H1 (cell line): ENCODE results near the gene COLEC12. TPM values are rescaled to one million over a fixed set of nuclear protein-coding genes. Genes with fewer than 3 reads are reported as not detected.

ENCODE experiments used
- CTCF ChIA-PET: fragments of 300-600 bp; sonication (Branson Sonifier 250); formaldehyde crosslinking; loops from one replicate; lab custom pipeline; 2021; ENCODE audit not compliant: partially characterized antibody; lab: Charles Lee
- POLR2A ChIA-PET: fragments of 300-600 bp; sonication (Branson Sonifier 250); formaldehyde crosslinking; loops from one replicate; lab custom pipeline; 2021; ENCODE audit warnings: inconsistent platforms; ENCODE audit not compliant: partially characterized antibody; lab: Charles Lee
- DNase-seq, 2 experiments: peaks; one replicate each; pipeline versions ENCODE4 v3.0.0 to v3.0.0-alpha.2; 2010 to 2022; ENCODE audit warnings: low spot score in 2 of 2, low read depth in 1 of 2, mixed read lengths in 1 of 2
- FAIRE-seq: peaks from 2 replicates; lab custom pipeline; 2011; peaks lifted over from hg19 to GRCh38; lab: Jason Lieb, UNC
- H2AFZ ChIP-seq: 2 replicates; pipeline ENCODE4 v1.8.1; 2012; ENCODE audit warnings: low read length, inconsistent platforms
- H2AK5ac ChIP-seq: 2 replicates; pipeline ENCODE4 v1.6.1; 2013; ENCODE audit warnings: low read depth, low read length
- H2BK120ac ChIP-seq: replicated peaks from 2 replicates; pipeline ENCODE3; 2013; ENCODE audit warnings: low read depth, low read length, inconsistent platforms
- H2BK12ac ChIP-seq: 2 replicates; pipeline ENCODE4 v1.6.1; 2013; ENCODE audit warnings: low read depth, low read length
- H2BK15ac ChIP-seq: 2 replicates; pipeline ENCODE4 v1.6.1; 2013; ENCODE audit warnings: low read length
- H2BK20ac ChIP-seq: 2 replicates; pipeline ENCODE4 v1.6.1; 2013; ENCODE audit warnings: low read length
- H2BK5ac ChIP-seq: 2 replicates; pipeline ENCODE4 v1.6.1; 2013; ENCODE audit warnings: low read depth, low read length
- H3K14ac ChIP-seq: 2 replicates; pipeline ENCODE4 v1.6.1; 2013; ENCODE audit warnings: inconsistent platforms; ENCODE audit not compliant: insufficient read length
- H3K18ac ChIP-seq: 2 replicates; pipeline ENCODE4 v1.6.1; 2013; ENCODE audit warnings: low read length; ENCODE audit errors: extremely low read depth
- H3K23ac ChIP-seq: 2 replicates; pipeline ENCODE4 v1.6.1; 2013; ENCODE audit warnings: inconsistent platforms; ENCODE audit not compliant: insufficient read length
- H3K23me2 ChIP-seq: 2 replicates; pipeline ENCODE4 v1.6.1; 2013; ENCODE audit warnings: low read depth, low read length
- H3K27ac ChIP-seq: 2 replicates; pipeline ENCODE4 v1.6.1; 2011; ENCODE audit warnings: low read depth, low read length, inconsistent platforms
- H3K27me3 ChIP-seq, 4 experiments: replicated peaks in 1 of 4; 1 replicate in 1 of 4; 2 replicates in 3 of 4; pipeline versions ENCODE4 v1.6.1 to v1.8.1; 2011 to 2013; ENCODE audit warnings: low read length in 3 of 4, mild to moderate bottlenecking in 3 of 4, inconsistent platforms in 2 of 4, mixed read lengths in 2 of 4, moderate library complexity in 1 of 4; ENCODE audit not compliant: control insufficient read depth in 3 of 4, insufficient read depth in 3 of 4; ENCODE audit errors: extremely low read depth in 1 of 4
- H3K36me3 ChIP-seq, 4 experiments: 2 replicates each; pipeline versions ENCODE4 v1.6.1 to v1.8.1; 2011 to 2013; ENCODE audit warnings: mild to moderate bottlenecking in 4 of 4, low read length in 3 of 4, moderate library complexity in 2 of 4, control low read depth in 1 of 4, inconsistent platforms in 1 of 4; ENCODE audit not compliant: insufficient read depth in 4 of 4, control insufficient read depth in 2 of 4
- H3K4ac ChIP-seq: replicated peaks from 2 replicates; pipeline ENCODE3; 2013; ENCODE audit warnings: low read length, low read depth, mixed read lengths, inconsistent platforms; ENCODE audit not compliant: insufficient read length
- H3K4me1 ChIP-seq, 4 experiments: replicated peaks in 1 of 4; 1 replicate in 1 of 4; 2 replicates in 3 of 4; pipeline versions ENCODE4 v1.6.1 to v1.8.1; 2011 to 2013; ENCODE audit warnings: low read length in 3 of 4, inconsistent platforms in 2 of 4, mixed read lengths in 1 of 4; ENCODE audit not compliant: insufficient read depth in 4 of 4, control insufficient read depth in 3 of 4
- H3K4me2 ChIP-seq, 2 experiments: 2 replicates each; pipeline versions ENCODE4 v1.6.1 to v1.8.1; 2011 to 2013; ENCODE audit warnings: low read depth in 2 of 2, low read length in 2 of 2, control low read depth in 1 of 2, inconsistent platforms in 1 of 2, mild to moderate bottlenecking in 1 of 2; ENCODE audit not compliant: insufficient read depth in 1 of 2
- H3K4me3 ChIP-seq, 4 experiments: fragments of 200-600, 300-600 bp in 1 of 4; sonication (generic), shearing (Covaris generic), sonication (Bioruptor Twin) in 1 of 4; 2 replicates each; pipeline versions ENCODE4 v1.5.1 to v1.8.1; 2011 to 2016; ENCODE audit warnings: low read length in 4 of 4, low read depth in 3 of 4, control low read depth in 2 of 4, inconsistent platforms in 2 of 4, mild to moderate bottlenecking in 2 of 4, mixed read lengths in 1 of 4, moderate library complexity in 1 of 4; ENCODE audit not compliant: insufficient read depth in 2 of 4; ENCODE audit errors: extremely low read depth in 1 of 4
- H3K56ac ChIP-seq: replicated peaks from 2 replicates; pipeline ENCODE3; 2013; ENCODE audit warnings: low read depth, mild to moderate bottlenecking, mixed read lengths, low read length, inconsistent platforms; ENCODE audit not compliant: insufficient read length
- H3K79me1 ChIP-seq: 2 replicates; pipeline ENCODE4 v1.6.1; 2013; ENCODE audit warnings: low read depth, low read length, control low read depth
- H3K79me2 ChIP-seq, 2 experiments: 2 replicates each; pipeline versions ENCODE4 v1.6.1 to v1.8.1; 2012 to 2013; ENCODE audit warnings: low read length in 2 of 2, mild to moderate bottlenecking in 2 of 2, inconsistent platforms in 1 of 2; ENCODE audit not compliant: insufficient read depth in 2 of 2, control insufficient read depth in 1 of 2
- H3K9ac ChIP-seq, 4 experiments: replicated peaks in 1 of 4; 1 replicate in 1 of 4; 2 replicates in 3 of 4; pipeline versions ENCODE4 v1.6.1 to v1.8.1; 2011 to 2013; ENCODE audit warnings: low read depth in 3 of 4, low read length in 3 of 4, control low read depth in 2 of 4, mild to moderate bottlenecking in 2 of 4, moderate library complexity in 2 of 4, inconsistent platforms in 1 of 4; ENCODE audit errors: extremely low read depth in 1 of 4
- H3K9me3 ChIP-seq, 2 experiments: 2 replicates each; pipeline versions ENCODE4 v1.6.1 to v1.8.1; 2012 to 2013; ENCODE audit warnings: mild to moderate bottlenecking in 2 of 2, moderate library complexity in 2 of 2, control low read depth in 1 of 2, inconsistent platforms in 1 of 2, low read depth in 1 of 2, low read length in 1 of 2, mixed read lengths in 1 of 2; ENCODE audit not compliant: insufficient read depth in 2 of 2
- H4K20me1 ChIP-seq, 2 experiments: replicated peaks in 1 of 2; 2 replicates each; pipeline versions ENCODE3 to v1.8.1; 2011 to 2013; ENCODE audit warnings: inconsistent platforms in 2 of 2, low read length in 2 of 2, mild to moderate bottlenecking in 1 of 2; ENCODE audit not compliant: insufficient read depth in 2 of 2, control insufficient read depth in 1 of 2
- H4K5ac ChIP-seq: 2 replicates; pipeline ENCODE4 v1.6.1; 2013; ENCODE audit warnings: low read length, low read depth, mixed read lengths, inconsistent platforms; ENCODE audit not compliant: insufficient read length
- H4K8ac ChIP-seq: 2 replicates; pipeline ENCODE4 v1.8.0; 2013; ENCODE audit warnings: mild to moderate bottlenecking, moderate library complexity, low read length, inconsistent platforms; ENCODE audit not compliant: insufficient read depth; ENCODE audit errors: extremely low read depth
- H4K91ac ChIP-seq: replicated peaks from 2 replicates; pipeline ENCODE3; 2013; ENCODE audit warnings: low read length, mixed read lengths, inconsistent platforms; ENCODE audit not compliant: insufficient read length
- BCL11A ChIP-seq, 2 experiments: IDR thresholded peaks; one replicate each; pipeline ENCODE4 v1.6.1; 2011; ENCODE audit warnings: low read depth in 2 of 2, low read length in 2 of 2, mild to moderate bottlenecking in 2 of 2
- CBX5 ChIP-seq: fragments of 300-800, 300-1000 bp; sonication (generic); IDR thresholded peaks from 2 replicates; pipeline ENCODE4 v1.7.1; 2016; ENCODE audit warnings: antibody characterized with exemption, low read length, low read depth
- CREB1 ChIP-seq: IDR thresholded peaks from 2 replicates; pipeline ENCODE4 v1.6.1; 2012; ENCODE audit warnings: inconsistent platforms
- EZH2 ChIP-seq: fragments of 200-600 bp; sonication (generic); IDR thresholded peaks from 2 replicates; pipeline ENCODE4 v1.7.1; 2012; ENCODE audit warnings: low read depth, mild to moderate bottlenecking, moderate library complexity, low read length, inconsistent platforms; ENCODE audit not compliant: severe bottlenecking
- GABPA ChIP-seq: IDR thresholded peaks from 2 replicates; pipeline ENCODE4 v1.6.1; 2011; ENCODE audit warnings: mild to moderate bottlenecking, low read length, moderate library complexity, borderline replicate concordance; ENCODE audit not compliant: insufficient read depth
- POLR2A ChIP-seq, 2 experiments: IDR thresholded peaks; 1 replicate in 1 of 2; 2 replicates in 1 of 2; pipeline ENCODE4 v1.6.1; 2011; ENCODE audit warnings: low read depth in 2 of 2, low read length in 2 of 2, mild to moderate bottlenecking in 2 of 2; ENCODE audit errors: control extremely low read depth in 1 of 2
- RAD21 ChIP-seq, 2 experiments: IDR thresholded peaks in 1 of 2; conservative IDR thresholded peaks in 1 of 2; 2 replicates each; pipeline ENCODE4 v1.6.1; 2011; ENCODE audit warnings: low read depth in 2 of 2, low read length in 2 of 2, improper control_type of control experiment in 1 of 2, inconsistent platforms in 1 of 2, mild to moderate bottlenecking in 1 of 2, moderate library complexity in 1 of 2
- RXRA ChIP-seq: IDR thresholded peaks from 2 replicates; pipeline ENCODE4 v1.6.1; 2011; ENCODE audit warnings: low read depth, mild to moderate bottlenecking, low read length, moderate library complexity; ENCODE audit not compliant: insufficient read depth
- SRF ChIP-seq: IDR thresholded peaks from 2 replicates; pipeline ENCODE4 v1.6.1; 2011; ENCODE audit warnings: mild to moderate bottlenecking, low read depth, low read length, moderate library complexity
- WGBS, 2 experiments: shearing (Covaris generic) in 1 of 2; methylation state at CpG; one replicate each; pipeline versions ENCODE4 v1.1.6 to v1.1.7; 2013 to 2015; ENCODE audit warnings: low lambda C conversion rate in 2 of 2, mixed read lengths in 2 of 2, inconsistent platforms in 1 of 2, low coverage in 1 of 2, missing lambda C conversion rate in 1 of 2; ENCODE audit not compliant: insufficient replicate concordance in 2 of 2, insufficient coverage in 1 of 2, insufficient read length in 1 of 2; ENCODE audit errors: extremely low coverage in 1 of 2, missing lambda C conversion rate in 1 of 2; 5-methylcytosine and 5-hydroxymethylcytosine counted together
- polyA plus RNA-seq, 7 experiments: library from polyadenylated mRNA; depleted of rRNA in 3 of 7; stranded (reverse) in 5 of 7; unstranded in 2 of 7; fragments of >200 nt in 5 of 7; fragments of 200-250 nt in 2 of 7; gene quantifications; 1 replicate in 5 of 7; 2 replicates in 1 of 7; 4 replicates in 1 of 7; pipeline versions ENCODE4 v1.2.1 to v1.2.3, GENCODE V29; 2011 to 2013; ENCODE audit warnings: missing spikeins in 2 of 7, mixed read lengths in 2 of 7
- total RNA-seq: library from RNA; stranded (reverse); fragmentation: NEBNext Ultra II Directional; extraction: Animal tissue kit (Norgen Biotek cat#: 25700); gene quantifications from 2 replicates; pipeline ENCODE4 v1.2.1, GENCODE V29; 2021
- TF ChIP-seq, protein P1 (sequence below), 3 experiments: IDR thresholded peaks; 1 replicate in 2 of 3; 2 replicates in 1 of 3; pipeline versions ENCODE4 v1.5.1 to v1.6.1; 2011; ENCODE audit warnings: low read length in 3 of 3, mild to moderate bottlenecking in 3 of 3, inconsistent platforms in 2 of 3, low read depth in 1 of 3, moderate library complexity in 1 of 3; ENCODE audit not compliant: insufficient read depth in 1 of 3; ENCODE audit errors: control extremely low read depth in 1 of 3

Gene COLEC12
- total and polyA plus RNA-seq, 2 of the 8 experiments (the other 6 are each of a cell fraction or from before 2014, with no cell fraction given): 0.44 to 2.3 TPM

DNA sequence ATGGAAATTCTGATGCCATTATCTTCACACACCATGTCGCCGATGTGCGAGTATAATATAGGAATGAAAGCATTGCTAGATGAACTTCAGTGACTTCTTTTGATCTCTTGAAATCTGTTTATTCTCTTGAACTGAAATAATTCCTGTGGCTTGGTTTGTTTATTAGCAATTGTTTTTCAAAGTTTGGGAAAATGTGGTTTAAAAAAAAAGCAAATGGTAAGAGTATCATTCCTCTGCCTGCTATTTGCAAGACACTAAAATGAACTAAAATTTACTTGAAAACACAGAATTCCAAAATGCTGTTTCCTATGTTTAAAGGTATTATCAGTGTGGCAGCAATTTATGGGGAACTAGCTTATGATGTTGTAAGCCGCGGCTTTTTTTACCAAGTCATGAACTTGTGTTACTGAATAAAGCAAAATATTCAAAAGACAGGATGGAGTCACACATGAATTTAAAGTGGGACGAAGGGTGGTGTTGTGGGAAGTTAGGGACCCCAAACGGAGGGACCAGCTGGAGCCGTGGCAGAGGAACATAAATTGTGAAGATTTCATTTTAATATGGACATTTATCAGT is 96.4 kb downstream of the COLEC12 start:
- H3K36me3 ChIP-seq: 0 out of 8 replicates have a peak, but pooled peaks cover 0 to 3% (median 0%) of the 10 kb centered on the region in 4 experiments
- CTCF ChIA-PET: interaction anchor here (1.2 kb wide), 1 partner anchor 10 kb away, joined by 4 read pairs; no protein-coding TSS in a partner anchor
- TF ChIP-seq POLR2A (IDR thresholded peaks at IDR 0.05; ENCODE audit: control extremely low read depth in 1 of 2, low read depth in 2 of 2, low read length in 2 of 2) (no peak), CBX5 (no peak), CREB1 (no peak), SRF (no peak), BCL11A (IDR thresholded peaks at IDR 0.05; ENCODE audit: low read depth in 2 of 2, low read length in 2 of 2) (no peak), RXRA (no peak), EZH2 (no peak), RAD21 (IDR thresholded peaks at IDR 0.05 in 1 of 2, conservative IDR thresholded peaks at IDR 0.05 in 1 of 2; ENCODE audit: low read depth in 2 of 2, low read length in 2 of 2) (no peak), GABPA (no peak)
- TF ChIP-seq, protein P1, sequence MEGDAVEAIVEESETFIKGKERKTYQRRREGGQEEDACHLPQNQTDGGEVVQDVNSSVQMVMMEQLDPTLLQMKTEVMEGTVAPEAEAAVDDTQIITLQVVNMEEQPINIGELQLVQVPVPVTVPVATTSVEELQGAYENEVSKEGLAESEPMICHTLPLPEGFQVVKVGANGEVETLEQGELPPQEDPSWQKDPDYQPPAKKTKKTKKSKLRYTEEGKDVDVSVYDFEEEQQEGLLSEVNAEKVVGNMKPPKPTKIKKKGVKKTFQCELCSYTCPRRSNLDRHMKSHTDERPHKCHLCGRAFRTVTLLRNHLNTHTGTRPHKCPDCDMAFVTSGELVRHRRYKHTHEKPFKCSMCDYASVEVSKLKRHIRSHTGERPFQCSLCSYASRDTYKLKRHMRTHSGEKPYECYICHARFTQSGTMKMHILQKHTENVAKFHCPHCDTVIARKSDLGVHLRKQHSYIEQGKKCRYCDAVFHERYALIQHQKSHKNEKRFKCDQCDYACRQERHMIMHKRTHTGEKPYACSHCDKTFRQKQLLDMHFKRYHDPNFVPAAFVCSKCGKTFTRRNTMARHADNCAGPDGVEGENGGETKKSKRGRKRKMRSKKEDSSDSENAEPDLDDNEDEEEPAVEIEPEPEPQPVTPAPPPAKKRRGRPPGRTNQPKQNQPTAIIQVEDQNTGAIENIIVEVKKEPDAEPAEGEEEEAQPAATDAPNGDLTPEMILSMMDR (IDR thresholded peaks at IDR 0.05; ENCODE audit: control extremely low read depth in 1 of 3, insufficient read depth in 1 of 3, low read depth in 1 of 3, low read length in 3 of 3): no peak

More for the DNA sequence above, 96.4 kb downstream of the COLEC12 start:
- Histone ChIP-seq H4K91ac (no peak overlapping the region), H3K23ac (no peak overlapping the region), H3K4me3 (no peak overlapping the region), H3K27me3 (no peaks in the 10 kb centered on the region), H3K9ac (no peak overlapping the region), H3K4me2 (no peak overlapping the region), H3K4ac (no peak overlapping the region), H3K56ac (no peak overlapping the region), H3K27ac (no peak overlapping the region), H4K5ac (no peak overlapping the region), H2BK15ac (no peak overlapping the region), H2BK120ac (no peak overlapping the region), H3K79me2 (no peaks in the 10 kb centered on the region), H3K4me1 (no peaks in the 10 kb centered on the region), H3K18ac (no peak overlapping the region), H3K14ac (no peak overlapping the region), H4K8ac (no peak overlapping the region), H3K79me1 (no peaks in the 10 kb centered on the region), H2BK12ac (no peak overlapping the region), H2AK5ac (no peak overlapping the region), H2BK5ac (no peak overlapping the region), H2BK20ac (no peak overlapping the region), H4K20me1 (no peaks in the 10 kb centered on the region), H2AFZ (no peak overlapping the region), H3K9me3 (peaks cover 3 to 7% of the 10 kb centered on the region in 2 experiments; a peak in 2 of 4 replicates), H3K23me2 (no peaks in the 10 kb centered on the region)
- 93% methylated on average over 8 of the region's 8 CpGs; no CpG with 5 or more reads in 1 of the 2 experiments for WGBS, 2 experiments
- DNase-seq (no peak), FAIRE-seq (no peak)
- POLR2A ChIA-PET: no interaction called here
